Lower leg skin (tissue), 3 donors: Measurements from ENCODE around the gene TLR4.

ENCODE experiments used
- CTCF ChIP-seq, 3 donors: fragments of 450-650 bp; IDR thresholded peaks; one replicate each; pipeline ENCODE4 v1.5.1; 2016; ENCODE audit warnings: antibody characterized with exemption in 3 of 3, mild to moderate bottlenecking in 3 of 3, moderate library complexity in 2 of 3
- POLR2A ChIP-seq, 2 donors: fragments of 450-650 bp; IDR thresholded peaks; one replicate each; pipeline ENCODE4 v1.6.1; 2016 to 2017; ENCODE audit warnings: antibody characterized with exemption in 2 of 2, mild to moderate bottlenecking in 1 of 2, moderate library complexity in 1 of 2

- no peak for TF ChIP-seq CTCF (IDR thresholded peaks at IDR 0.05)
- no peak for TF ChIP-seq POLR2A (IDR thresholded peaks at IDR 0.05)
Measured at GRCh38 chr9:117744856-117745389, 40.7 kb downstream of the TLR4 start.
